Measurements from ENCODE around the gene SLC9A8.

DNA sequence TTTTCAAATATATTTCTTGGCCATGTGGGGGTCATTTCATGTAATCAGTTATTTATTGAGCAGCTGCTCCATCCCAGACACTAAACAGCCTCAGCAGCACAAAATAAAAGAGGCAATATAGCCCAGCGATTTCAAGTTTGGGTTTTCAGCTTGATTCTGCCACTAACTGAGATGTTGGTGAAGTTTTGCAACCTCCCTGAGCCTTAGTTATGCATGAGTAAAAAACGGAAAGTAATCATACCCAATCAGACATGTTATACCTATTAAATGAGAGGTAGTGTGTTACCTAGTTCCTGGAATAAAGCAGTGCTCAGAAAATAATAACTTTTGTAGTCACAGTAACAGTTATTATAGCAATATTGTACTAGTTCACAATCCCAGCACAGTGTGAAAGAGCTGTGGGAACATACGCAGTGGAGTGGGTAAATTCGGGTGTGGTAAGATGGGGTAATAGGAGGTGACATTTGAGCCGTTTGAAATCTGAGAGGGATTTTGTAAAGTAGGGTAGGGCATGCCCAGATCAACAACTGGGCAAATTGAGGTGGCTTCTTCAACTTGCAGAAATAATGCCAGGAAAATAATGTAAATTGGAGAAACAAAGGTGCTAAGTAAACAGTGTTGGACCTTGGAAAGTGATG lies 1.5 kb downstream of the SLC9A8 start:
- TF ChIP-seq, protein P1, sequence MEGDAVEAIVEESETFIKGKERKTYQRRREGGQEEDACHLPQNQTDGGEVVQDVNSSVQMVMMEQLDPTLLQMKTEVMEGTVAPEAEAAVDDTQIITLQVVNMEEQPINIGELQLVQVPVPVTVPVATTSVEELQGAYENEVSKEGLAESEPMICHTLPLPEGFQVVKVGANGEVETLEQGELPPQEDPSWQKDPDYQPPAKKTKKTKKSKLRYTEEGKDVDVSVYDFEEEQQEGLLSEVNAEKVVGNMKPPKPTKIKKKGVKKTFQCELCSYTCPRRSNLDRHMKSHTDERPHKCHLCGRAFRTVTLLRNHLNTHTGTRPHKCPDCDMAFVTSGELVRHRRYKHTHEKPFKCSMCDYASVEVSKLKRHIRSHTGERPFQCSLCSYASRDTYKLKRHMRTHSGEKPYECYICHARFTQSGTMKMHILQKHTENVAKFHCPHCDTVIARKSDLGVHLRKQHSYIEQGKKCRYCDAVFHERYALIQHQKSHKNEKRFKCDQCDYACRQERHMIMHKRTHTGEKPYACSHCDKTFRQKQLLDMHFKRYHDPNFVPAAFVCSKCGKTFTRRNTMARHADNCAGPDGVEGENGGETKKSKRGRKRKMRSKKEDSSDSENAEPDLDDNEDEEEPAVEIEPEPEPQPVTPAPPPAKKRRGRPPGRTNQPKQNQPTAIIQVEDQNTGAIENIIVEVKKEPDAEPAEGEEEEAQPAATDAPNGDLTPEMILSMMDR (IDR thresholded peaks at IDR 0.05), result no peak
- TF ChIP-seq POLR2AphosphoS5 (IDR thresholded peaks at IDR 0.05; ENCODE audit: insufficient read depth in 1 of 2, low read depth in 1 of 2) (no peak), POLR2A (IDR thresholded peaks at IDR 0.05) (no peak)

Data from vagina (tissue), 2 donors.